Skeletal muscle satellite cell (primary cell): ENCODE data around the gene RNF148.

Experiments
- H3K27me3 ChIP-seq: 2 replicates; pipeline ENCODE4 v1.7.0; 2013; ENCODE audit warnings: low read length; ENCODE audit not compliant: control insufficient read depth, insufficient read depth
- H3K36me3 ChIP-seq: 2 replicates; pipeline ENCODE4 v1.7.0; 2013; ENCODE audit warnings: mild to moderate bottlenecking, control low read depth, low read length; ENCODE audit not compliant: insufficient read depth
- H3K4me1 ChIP-seq: 2 replicates; pipeline ENCODE4 v1.7.0; 2013; ENCODE audit warnings: low read length; ENCODE audit not compliant: control insufficient read depth, insufficient read depth
- H3K4me2 ChIP-seq: 2 replicates; pipeline ENCODE4 v1.7.0; 2013; ENCODE audit warnings: mild to moderate bottlenecking, low read length
- H3K4me3 ChIP-seq: 2 replicates; pipeline ENCODE4 v1.7.0; 2013; ENCODE audit warnings: low read length
- H3K9ac ChIP-seq: 2 replicates; pipeline ENCODE4 v1.7.0; 2013; ENCODE audit warnings: mild to moderate bottlenecking, low read depth, low read length, moderate library complexity
- H3K9me3 ChIP-seq: replicated peaks from 2 replicates; pipeline ENCODE4 v1.7.0; 2013; ENCODE audit warnings: mild to moderate bottlenecking, control low read depth, low read length

RNF148 gene

GRCh38 chr7:122717356-122718089 is 14.8 kb upstream of the RNF148 start:
- Histone ChIP-seq H3K4me3 (no peak overlapping the region), H3K9ac (no peak overlapping the region), H3K36me3 (no peaks in the 10 kb centered on the region), H3K4me2 (no peak overlapping the region), H3K4me1 (no peaks in the 10 kb centered on the region), H3K9me3 (no peaks in the 10 kb centered on the region), H3K27me3 (no peaks in the 10 kb centered on the region)

- Histone ChIP-seq H3K36me3 (no peaks in the 10 kb centered on the region), H3K4me3 (no peak overlapping the region), H3K4me1 (no peaks in the 10 kb centered on the region), H3K27me3 (no peaks in the 10 kb centered on the region), H3K9ac (no peak overlapping the region), H3K9me3 (no peaks in the 10 kb centered on the region), H3K4me2 (no peak overlapping the region)
Measured at GRCh38 chr7:122715183-122715582, 12.5 kb upstream of the RNF148 start.

- Histone ChIP-seq H3K4me2 (no peak overlapping the region), H3K4me3 (no peak overlapping the region), H3K9ac (no peak overlapping the region), H3K9me3 (no peaks in the 10 kb centered on the region), H3K27me3 (no peaks in the 10 kb centered on the region), H3K4me1 (no peaks in the 10 kb centered on the region), H3K36me3 (no peaks in the 10 kb centered on the region)
Measured at GRCh38 chr7:122710916-122711315, 8.2 kb upstream of the RNF148 start.

- H3K9me3 ChIP-seq, result no peaks in the 10 kb centered on the region
- H3K4me1 ChIP-seq, result no peaks in the 10 kb centered on the region
- H3K9ac ChIP-seq, result no peak overlapping the region
- no peaks in the 10 kb centered on the region for H3K27me3 ChIP-seq
- H3K36me3 ChIP-seq, result no peaks in the 10 kb centered on the region
- no peak overlapping the region for H3K4me3 ChIP-seq
- no peak overlapping the region for H3K4me2 ChIP-seq
Measured at GRCh38 chr7:122709930-122710646, 7.4 kb upstream of the RNF148 start.

GRCh38 chr7:122706836-122707235 is 4.1 kb upstream of the RNF148 start:
- Histone ChIP-seq H3K4me2 (no peak overlapping the region), H3K4me3 (no peak overlapping the region), H3K36me3 (no peaks in the 10 kb centered on the region), H3K27me3 (no peaks in the 10 kb centered on the region), H3K4me1 (no peaks in the 10 kb centered on the region), H3K9ac (no peak overlapping the region), H3K9me3 (no peaks in the 10 kb centered on the region)

GRCh38 chr7:122699017-122699416 is 3.7 kb downstream of the RNF148 start, which contains the start of gene RNF133:
TSS of gene RNF133 (minus strand) at chr7:122699117. CDS start at chr7:122698918, 199 bp downstream.
- Histone ChIP-seq H3K9ac (no peak within 1 kb of the TSS), H3K9me3 (no peaks in the 10 kb centered on the region), H3K4me3 (no peak within 1 kb of the TSS), H3K4me2 (no peak within 1 kb of the TSS), H3K27me3 (no peaks in the 10 kb centered on the region), H3K4me1 (no peaks in the 10 kb centered on the region), H3K36me3 (no peaks in the 10 kb centered on the region)

- Histone ChIP-seq H3K4me1 (no peaks in the 10 kb centered on the region), H3K4me3 (no peak overlapping the region), H3K27me3 (no peaks in the 10 kb centered on the region), H3K9ac (no peak overlapping the region), H3K4me2 (no peak overlapping the region), H3K36me3 (no peaks in the 10 kb centered on the region), H3K9me3 (no peaks in the 10 kb centered on the region)
Measured at GRCh38 chr7:122695816-122696215, 6.9 kb downstream of the RNF148 start.

GRCh38 chr7:122694697-122695096 is 8.0 kb downstream of the RNF148 start:
- H3K9ac ChIP-seq, result no peak overlapping the region
- no peak overlapping the region for H3K4me2 ChIP-seq
- no peaks in the 10 kb centered on the region for H3K4me1 ChIP-seq
- H3K36me3 ChIP-seq, result no peaks in the 10 kb centered on the region
- H3K9me3 ChIP-seq, result no peaks in the 10 kb centered on the region
- no peak overlapping the region for H3K4me3 ChIP-seq
- H3K27me3 ChIP-seq, result no peaks in the 10 kb centered on the region

- no peaks in the 10 kb centered on the region for H3K4me1 ChIP-seq
- H3K36me3 ChIP-seq, result no peaks in the 10 kb centered on the region
- H3K27me3 ChIP-seq, result no peaks in the 10 kb centered on the region
- H3K9me3 ChIP-seq, result no peaks in the 10 kb centered on the region
- H3K4me3 ChIP-seq, result no peak overlapping the region
- no peak overlapping the region for H3K4me2 ChIP-seq
- no peak overlapping the region for H3K9ac ChIP-seq
Measured at GRCh38 chr7:122692769-122693309, 9.9 kb downstream of the RNF148 start.

GRCh38 chr7:122691569-122692235 is 11.0 kb downstream of the RNF148 start:
- H3K9me3 ChIP-seq, result no peaks in the 10 kb centered on the region
- no peaks in the 10 kb centered on the region for H3K27me3 ChIP-seq
- H3K36me3 ChIP-seq, result no peaks in the 10 kb centered on the region
- H3K4me3 ChIP-seq, result no peak overlapping the region
- no peak overlapping the region for H3K4me2 ChIP-seq
- H3K4me1 ChIP-seq, result no peaks in the 10 kb centered on the region
- H3K9ac ChIP-seq, result no peak overlapping the region

- no peak overlapping the region for H3K4me3 ChIP-seq
- no peaks in the 10 kb centered on the region for H3K4me1 ChIP-seq
- no peak overlapping the region for H3K9ac ChIP-seq
- H3K9me3 ChIP-seq, result no peaks in the 10 kb centered on the region
- no peaks in the 10 kb centered on the region for H3K27me3 ChIP-seq
- H3K36me3 ChIP-seq, result no peaks in the 10 kb centered on the region
- H3K4me2 ChIP-seq, result no peak overlapping the region
Measured at GRCh38 chr7:122689346-122690109, 13.2 kb downstream of the RNF148 start.
